Measurements from ENCODE around the gene OR2S2. TPM values are rescaled to one million over a fixed set of nuclear protein-coding genes. Genes with fewer than 3 reads are reported as not detected.

OR2S2 gene
- total RNA-seq, 1 experiment from 2014 or later, result not detected

DNA sequence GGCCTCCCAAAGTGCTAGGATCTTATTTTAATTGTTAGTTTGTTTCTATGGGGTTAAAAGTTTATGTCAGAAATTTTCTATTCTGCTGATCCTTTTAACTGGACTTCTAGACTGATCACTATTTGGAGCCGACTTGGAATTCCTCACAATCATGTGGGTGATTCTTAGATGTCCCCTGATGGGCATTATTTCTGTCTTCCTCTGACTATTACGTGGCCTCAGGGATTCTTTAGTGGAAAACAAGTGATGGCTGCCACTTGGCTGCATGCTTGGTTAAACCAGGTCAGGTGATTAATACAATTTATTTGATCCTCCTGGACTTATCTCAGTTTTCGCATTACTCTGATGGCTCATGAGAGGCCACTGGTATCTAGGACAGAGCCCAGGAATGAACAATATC, 32.2 kb upstream of the OR2S2 start:
- Histone ChIP-seq H3K4me1 (no peaks in the 10 kb centered on the region), H3K27me3 (replicated peaks; ENCODE audit: control insufficient read depth, insufficient read depth, low read length) (no peaks in the 10 kb centered on the region), H3K4me3 (ENCODE audit: low read depth, low read length) (no peak overlapping the region), H3K9me3 (no peaks in the 10 kb centered on the region), H3K36me3 (ENCODE audit: control insufficient read depth, insufficient read depth, low read length) (no peaks in the 10 kb centered on the region)
- BruUV-seq (replicated peaks), result no TSS peak
- Mint-ChIP-seq H3K27me3 (ENCODE audit: insufficient read depth, unreplicated experiment) (peaks cover 13% of the 10 kb centered on the region), H3K27ac (ENCODE audit: unreplicated experiment) (no peak overlapping the region), H3K9me3 (ENCODE audit: unreplicated experiment) (no peaks in the 10 kb centered on the region), H3K36me3 (ENCODE audit: insufficient read depth, unreplicated experiment) (no peaks in the 10 kb centered on the region), H3K4me1 (ENCODE audit: low read depth, unreplicated experiment) (no peaks in the 10 kb centered on the region), H3K4me3 (ENCODE audit: unreplicated experiment) (no peak overlapping the region)
- DNase-seq, result no peak
- POLR2A ChIA-PET, result no interaction called here
- CTCF ChIA-PET, result no interaction called here
- intact Hi-C loops (cut with micrococcal nuclease; ENCODE audit: unreplicated experiment), result no loop called here
- TF ChIP-seq, protein P1, sequence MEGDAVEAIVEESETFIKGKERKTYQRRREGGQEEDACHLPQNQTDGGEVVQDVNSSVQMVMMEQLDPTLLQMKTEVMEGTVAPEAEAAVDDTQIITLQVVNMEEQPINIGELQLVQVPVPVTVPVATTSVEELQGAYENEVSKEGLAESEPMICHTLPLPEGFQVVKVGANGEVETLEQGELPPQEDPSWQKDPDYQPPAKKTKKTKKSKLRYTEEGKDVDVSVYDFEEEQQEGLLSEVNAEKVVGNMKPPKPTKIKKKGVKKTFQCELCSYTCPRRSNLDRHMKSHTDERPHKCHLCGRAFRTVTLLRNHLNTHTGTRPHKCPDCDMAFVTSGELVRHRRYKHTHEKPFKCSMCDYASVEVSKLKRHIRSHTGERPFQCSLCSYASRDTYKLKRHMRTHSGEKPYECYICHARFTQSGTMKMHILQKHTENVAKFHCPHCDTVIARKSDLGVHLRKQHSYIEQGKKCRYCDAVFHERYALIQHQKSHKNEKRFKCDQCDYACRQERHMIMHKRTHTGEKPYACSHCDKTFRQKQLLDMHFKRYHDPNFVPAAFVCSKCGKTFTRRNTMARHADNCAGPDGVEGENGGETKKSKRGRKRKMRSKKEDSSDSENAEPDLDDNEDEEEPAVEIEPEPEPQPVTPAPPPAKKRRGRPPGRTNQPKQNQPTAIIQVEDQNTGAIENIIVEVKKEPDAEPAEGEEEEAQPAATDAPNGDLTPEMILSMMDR (IDR thresholded peaks at IDR 0.05; ENCODE audit: insufficient read depth in 1 of 2, low read depth in 1 of 2, low read length in 1 of 2, severe bottlenecking in 1 of 2, unreplicated experiment in 1 of 2), result no peak

DNA sequence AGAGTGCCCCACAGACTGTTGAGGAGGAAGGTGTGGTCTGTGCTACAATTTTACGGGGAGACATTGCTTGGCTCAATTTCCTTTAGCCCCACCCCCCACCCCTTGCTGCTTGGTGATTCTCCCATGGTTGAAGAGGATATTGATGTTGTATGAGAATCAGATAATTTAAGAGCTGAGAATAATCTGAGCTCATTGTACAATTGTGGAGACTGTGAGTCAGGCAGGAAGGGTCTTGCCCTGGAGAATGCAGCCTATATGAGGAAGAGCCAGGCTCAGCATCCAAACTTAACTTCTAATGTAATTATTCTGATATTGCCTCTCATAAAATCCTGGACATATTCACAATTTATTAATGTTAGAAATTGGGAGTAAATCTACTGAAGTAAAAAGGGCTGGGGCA, 26.1 kb upstream of the OR2S2 start:
- H3K36me3 Mint-ChIP-seq (ENCODE audit: insufficient read depth, unreplicated experiment), result no peaks in the 10 kb centered on the region
- no peak for DNase-seq

DNA sequence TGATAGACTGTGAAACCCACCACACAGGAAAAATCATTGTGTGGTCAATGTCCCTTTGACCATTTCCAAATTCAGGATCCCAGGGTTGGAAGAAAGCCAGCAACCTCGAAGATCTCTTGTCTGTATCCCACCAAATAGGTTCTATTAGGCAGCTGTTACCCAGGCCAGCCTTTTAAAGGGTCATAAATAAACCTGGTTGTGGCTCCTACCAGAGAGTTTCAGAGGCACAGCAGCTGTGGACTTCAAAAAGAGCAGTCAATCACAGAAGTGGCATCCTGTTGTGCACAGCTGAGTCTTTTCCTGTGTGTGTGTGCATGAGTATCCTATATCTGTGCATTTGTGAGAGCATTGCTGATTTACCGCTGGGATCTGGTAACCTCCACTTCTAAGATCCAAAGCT, 23.7 kb upstream of the OR2S2 start:
- ChIA-PET POLR2A (no interaction called here), CTCF (interaction anchor here (0.5 kb wide), 1 partner anchor 208 kb away, joined by 3 read pairs; no protein-coding TSS in a partner anchor)
- Mint-ChIP-seq H3K27ac (ENCODE audit: unreplicated experiment) (no peak overlapping the region), H3K36me3 (ENCODE audit: insufficient read depth, unreplicated experiment) (no peaks in the 10 kb centered on the region), H3K27me3 (ENCODE audit: insufficient read depth, unreplicated experiment) (peaks cover 18% of the 10 kb centered on the region), H3K9me3 (ENCODE audit: unreplicated experiment) (no peaks in the 10 kb centered on the region), H3K4me1 (ENCODE audit: low read depth, unreplicated experiment) (no peaks in the 10 kb centered on the region), H3K4me3 (ENCODE audit: unreplicated experiment) (no peak overlapping the region)
- Histone ChIP-seq H3K9me3 (no peaks in the 10 kb centered on the region), H3K4me1 (no peaks in the 10 kb centered on the region), H3K27me3 (replicated peaks; ENCODE audit: control insufficient read depth, insufficient read depth, low read length) (no peaks in the 10 kb centered on the region), H3K4me3 (ENCODE audit: low read depth, low read length) (no peak overlapping the region), H3K36me3 (ENCODE audit: control insufficient read depth, insufficient read depth, low read length) (no peaks in the 10 kb centered on the region)
- no TSS peak for BruUV-seq (replicated peaks)
- DNase-seq, result no peak
- intact Hi-C loops (cut with micrococcal nuclease; ENCODE audit: unreplicated experiment), result no loop called here
- TF ChIP-seq, protein P1 (IDR thresholded peaks at IDR 0.05; ENCODE audit: insufficient read depth in 1 of 2, low read depth in 1 of 2, low read length in 1 of 2, severe bottlenecking in 1 of 2, unreplicated experiment in 1 of 2), result no peak

More for the DNA sequence above, 26.1 kb upstream of the OR2S2 start:
- Mint-ChIP-seq H3K27ac (ENCODE audit: unreplicated experiment) (no peak overlapping the region), H3K4me1 (ENCODE audit: low read depth, unreplicated experiment) (no peaks in the 10 kb centered on the region), H3K27me3 (ENCODE audit: insufficient read depth, unreplicated experiment) (peaks cover 16% of the 10 kb centered on the region), H3K9me3 (ENCODE audit: unreplicated experiment) (no peaks in the 10 kb centered on the region), H3K4me3 (ENCODE audit: unreplicated experiment) (no peak overlapping the region)
- H3K9me3 ChIP-seq, result no peaks in the 10 kb centered on the region
- POLR2A ChIA-PET, result no interaction called here
- CTCF ChIA-PET, result no interaction called here
- H3K27me3 ChIP-seq (replicated peaks; ENCODE audit: control insufficient read depth, insufficient read depth, low read length), result no peaks in the 10 kb centered on the region
- no peaks in the 10 kb centered on the region for H3K36me3 ChIP-seq (ENCODE audit: control insufficient read depth, insufficient read depth, low read length)
- H3K4me1 ChIP-seq, result no peaks in the 10 kb centered on the region
- no peak overlapping the region for H3K4me3 ChIP-seq (ENCODE audit: low read depth, low read length)
- no TSS peak for BruUV-seq (replicated peaks)
- intact Hi-C loops (cut with micrococcal nuclease; ENCODE audit: unreplicated experiment), result no loop called here
- TF ChIP-seq, protein P1 (IDR thresholded peaks at IDR 0.05; ENCODE audit: insufficient read depth in 1 of 2, low read depth in 1 of 2, low read length in 1 of 2, severe bottlenecking in 1 of 2, unreplicated experiment in 1 of 2), result no peak

Measured in Caco-2 (cell line).